ENCODE measurements around the gene TRIOBP. TPM values are rescaled to one million over a fixed set of nuclear protein-coding genes. Genes with fewer than 3 reads are reported as not detected.

The TRIOBP gene
- total and polyA plus RNA-seq, 2 of the 13 experiments (the other 11 are each of a cell fraction or from before 2014, with no cell fraction given): 6.1 to 15.4 TPM

DNA sequence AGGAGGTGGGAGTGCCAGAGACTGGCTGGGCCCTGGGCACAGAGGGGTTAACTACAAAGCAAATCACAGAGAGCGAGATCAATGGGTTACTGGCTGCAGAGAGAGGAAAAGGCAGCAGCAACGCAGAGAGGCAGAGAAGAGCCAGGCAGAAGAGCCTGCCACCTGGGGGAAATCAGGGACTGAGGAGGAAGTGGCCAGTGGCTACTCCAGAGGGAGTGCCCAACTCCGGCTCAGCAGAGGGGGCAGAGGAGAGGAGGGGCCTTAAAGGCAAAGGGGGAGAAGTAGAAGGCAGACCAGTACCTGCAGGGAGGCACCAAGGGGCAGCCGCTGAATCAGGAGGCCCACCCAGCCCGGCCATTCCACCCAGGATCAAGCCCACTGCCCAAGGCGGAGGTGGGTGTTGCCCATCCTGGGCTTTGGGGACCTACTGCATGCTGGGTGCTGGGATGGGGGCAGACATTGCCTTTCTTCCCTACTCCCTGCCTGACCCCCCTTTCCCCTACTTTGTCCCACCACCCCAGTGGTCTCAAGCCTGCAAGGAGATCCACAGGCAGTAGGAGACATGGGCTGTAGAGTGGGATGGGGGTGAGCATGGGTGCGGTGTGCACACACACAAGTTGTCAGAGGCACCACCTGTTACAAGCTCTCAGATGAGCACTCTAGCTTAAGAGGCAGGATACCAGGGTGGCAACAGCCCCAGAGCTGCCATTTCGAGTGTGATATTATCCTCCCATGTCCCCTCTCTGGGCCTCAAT is 125.4 kb downstream of the TRIOBP start:
- peaks cover 55% of the 10 kb centered on the region for H3K4me1 ChIP-seq (ENCODE audit: insufficient read depth, low read length)
- TF ChIP-seq, protein P1, sequence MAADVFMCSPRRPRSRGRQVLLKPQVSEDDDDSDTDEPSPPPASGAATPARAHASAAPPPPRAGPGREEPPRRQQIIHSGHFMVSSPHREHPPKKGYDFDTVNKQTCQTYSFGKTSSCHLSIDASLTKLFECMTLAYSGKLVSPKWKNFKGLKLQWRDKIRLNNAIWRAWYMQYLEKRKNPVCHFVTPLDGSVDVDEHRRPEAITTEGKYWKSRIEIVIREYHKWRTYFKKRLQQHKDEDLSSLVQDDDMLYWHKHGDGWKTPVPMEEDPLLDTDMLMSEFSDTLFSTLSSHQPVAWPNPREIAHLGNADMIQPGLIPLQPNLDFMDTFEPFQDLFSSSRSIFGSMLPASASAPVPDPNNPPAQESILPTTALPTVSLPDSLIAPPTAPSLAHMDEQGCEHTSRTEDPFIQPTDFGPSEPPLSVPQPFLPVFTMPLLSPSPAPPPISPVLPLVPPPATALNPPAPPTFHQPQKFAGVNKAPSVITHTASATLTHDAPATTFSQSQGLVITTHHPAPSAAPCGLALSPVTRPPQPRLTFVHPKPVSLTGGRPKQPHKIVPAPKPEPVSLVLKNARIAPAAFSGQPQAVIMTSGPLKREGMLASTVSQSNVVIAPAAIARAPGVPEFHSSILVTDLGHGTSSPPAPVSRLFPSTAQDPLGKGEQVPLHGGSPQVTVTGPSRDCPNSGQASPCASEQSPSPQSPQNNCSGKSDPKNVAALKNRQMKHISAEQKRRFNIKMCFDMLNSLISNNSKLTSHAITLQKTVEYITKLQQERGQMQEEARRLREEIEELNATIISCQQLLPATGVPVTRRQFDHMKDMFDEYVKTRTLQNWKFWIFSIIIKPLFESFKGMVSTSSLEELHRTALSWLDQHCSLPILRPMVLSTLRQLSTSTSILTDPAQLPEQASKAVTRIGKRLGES (CRISPR knock-in tag; IDR thresholded peaks at IDR 0.05; ENCODE audit: borderline replicate concordance): no peak
- TF ChIP-seq ZNF670 (CRISPR knock-in tag; IDR thresholded peaks at IDR 0.05; ENCODE audit: borderline replicate concordance) (peak; percentile 35; the same call in 1 of the 2 replicates), ZNF788 (CRISPR knock-in tag; IDR thresholded peaks at IDR 0.05; ENCODE audit: borderline replicate concordance) (0 out of 2 replicates have a peak, but pooled peaks have one; percentile 37), RXRA (CRISPR knock-in tag; IDR thresholded peaks at IDR 0.05) (no peak), ZNF629 (CRISPR knock-in tag; conservative IDR thresholded peaks at IDR 0.05) (peak; percentile 40; the same call in 1 of the 2 replicates), SOX6 (IDR thresholded peaks at IDR 0.05) (no peak), SOX6 (CRISPR knock-in tag; IDR thresholded peaks at IDR 0.05) (peak; percentile 28; the same call in 1 of the 2 replicates), XRCC5 (optimal IDR thresholded peaks at IDR 0.05; ENCODE audit: low read length) (peak; percentile 48), ZNF878 (CRISPR knock-in tag; IDR thresholded peaks at IDR 0.05) (no peak), POLR2AphosphoS2 (IDR thresholded peaks at IDR 0.05; ENCODE audit: low read depth, low read length) (no peak), MTF1 (CRISPR knock-in tag; IDR thresholded peaks at IDR 0.05) (no peak), SALL1 (CRISPR knock-in tag; IDR thresholded peaks at IDR 0.05) (peak; percentile 28; the same call in 1 of the 2 replicates), ELF3 (CRISPR knock-in tag; IDR thresholded peaks at IDR 0.05) (peak; percentile 77)
- TF ChIP-seq, protein P2, sequence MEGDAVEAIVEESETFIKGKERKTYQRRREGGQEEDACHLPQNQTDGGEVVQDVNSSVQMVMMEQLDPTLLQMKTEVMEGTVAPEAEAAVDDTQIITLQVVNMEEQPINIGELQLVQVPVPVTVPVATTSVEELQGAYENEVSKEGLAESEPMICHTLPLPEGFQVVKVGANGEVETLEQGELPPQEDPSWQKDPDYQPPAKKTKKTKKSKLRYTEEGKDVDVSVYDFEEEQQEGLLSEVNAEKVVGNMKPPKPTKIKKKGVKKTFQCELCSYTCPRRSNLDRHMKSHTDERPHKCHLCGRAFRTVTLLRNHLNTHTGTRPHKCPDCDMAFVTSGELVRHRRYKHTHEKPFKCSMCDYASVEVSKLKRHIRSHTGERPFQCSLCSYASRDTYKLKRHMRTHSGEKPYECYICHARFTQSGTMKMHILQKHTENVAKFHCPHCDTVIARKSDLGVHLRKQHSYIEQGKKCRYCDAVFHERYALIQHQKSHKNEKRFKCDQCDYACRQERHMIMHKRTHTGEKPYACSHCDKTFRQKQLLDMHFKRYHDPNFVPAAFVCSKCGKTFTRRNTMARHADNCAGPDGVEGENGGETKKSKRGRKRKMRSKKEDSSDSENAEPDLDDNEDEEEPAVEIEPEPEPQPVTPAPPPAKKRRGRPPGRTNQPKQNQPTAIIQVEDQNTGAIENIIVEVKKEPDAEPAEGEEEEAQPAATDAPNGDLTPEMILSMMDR (CRISPR knock-in tag; IDR thresholded peaks at IDR 0.05): peak; percentile 59
- TF ChIP-seq, protein P3, sequence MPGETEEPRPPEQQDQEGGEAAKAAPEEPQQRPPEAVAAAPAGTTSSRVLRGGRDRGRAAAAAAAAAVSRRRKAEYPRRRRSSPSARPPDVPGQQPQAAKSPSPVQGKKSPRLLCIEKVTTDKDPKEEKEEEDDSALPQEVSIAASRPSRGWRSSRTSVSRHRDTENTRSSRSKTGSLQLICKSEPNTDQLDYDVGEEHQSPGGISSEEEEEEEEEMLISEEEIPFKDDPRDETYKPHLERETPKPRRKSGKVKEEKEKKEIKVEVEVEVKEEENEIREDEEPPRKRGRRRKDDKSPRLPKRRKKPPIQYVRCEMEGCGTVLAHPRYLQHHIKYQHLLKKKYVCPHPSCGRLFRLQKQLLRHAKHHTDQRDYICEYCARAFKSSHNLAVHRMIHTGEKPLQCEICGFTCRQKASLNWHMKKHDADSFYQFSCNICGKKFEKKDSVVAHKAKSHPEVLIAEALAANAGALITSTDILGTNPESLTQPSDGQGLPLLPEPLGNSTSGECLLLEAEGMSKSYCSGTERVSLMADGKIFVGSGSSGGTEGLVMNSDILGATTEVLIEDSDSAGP (CRISPR knock-in tag; IDR thresholded peaks at IDR 0.05; ENCODE audit: borderline replicate concordance): peak; percentile 96

More for the DNA sequence above, 125.4 kb downstream of the TRIOBP start:
- intact Hi-C loops (cut with micrococcal nuclease; ENCODE audit: unreplicated experiment) (no loop called here), in situ Hi-C loops (cut with HindIII; ENCODE audit: extremely low pct_ligation_motif_present, low pct_unique_long_range_greater_than_20kb) (no loop called here)
- Histone ChIP-seq H3K27me3 (ENCODE audit: control insufficient read depth in 1 of 2, insufficient read depth in 2 of 2, low read length in 2 of 2) (no peaks in the 10 kb centered on the region), H3K36me3 (replicated peaks in 1 of 2; ENCODE audit: control insufficient read depth in 1 of 2, insufficient read depth in 2 of 2, low read length in 2 of 2) (no peaks in the 10 kb centered on the region), H4K20me1 (ENCODE audit: insufficient read depth, low read length) (no peaks in the 10 kb centered on the region), H3K79me2 (ENCODE audit: insufficient read depth, low read length) (no peaks in the 10 kb centered on the region), H3K9ac (ENCODE audit: insufficient read depth, low read depth, low read length) (no peak overlapping the region), H3K4me2 (ENCODE audit: low read depth, low read length) (peak overlapping the region; percentile 41), H3K9me3 (ENCODE audit: low read length) (no peaks in the 10 kb centered on the region), H2AFZ (ENCODE audit: low read length) (no peak overlapping the region), H3K4me3 (replicated peaks in 1 of 3; ENCODE audit: insufficient read depth in 1 of 3, low read depth in 2 of 3, low read length in 3 of 3) (peak overlapping the region in 2 of 3 experiments; percentile 20 to 34; a peak in 2 of 6 replicates), H3K27ac (ENCODE audit: extremely low read length, insufficient read depth, low read length) (no peak overlapping the region)
- peak; percentile 60 for ATAC-seq
- peak; percentile 26 for FAIRE-seq
- peak; percentile 49 for DNase-seq (ENCODE audit: low spot score)
- 19% methylated on average over 8 of the region's 8 CpGs for WGBS (ENCODE audit: low lambda C conversion rate)
- BruUV-seq (replicated peaks): no TSS peak
- ChIA-PET POLR2A (interaction anchor here (0.6 to 1.4 kb wide), 3 partner anchors 10 to 30 kb away, joined by 3 read pairs; no protein-coding TSS in a partner anchor), CTCF (ENCODE audit: low intra/inter-chr PET ratio, low total read pairs) (no interaction called here)
